CD4-positive, alpha-beta T cell (primary cell): Measurements from ENCODE around the gene PBX1. TPM values are rescaled to one million over a fixed set of nuclear protein-coding genes. Genes with fewer than 3 reads are reported as not detected.

Experiments
- ATAC-seq: fragments of 200-7000 bp; cut with Tn5 transposase; one replicate; pipeline ENCODE4 v1.10.0; 2022; ENCODE audit warnings: mild to moderate bottlenecking; ENCODE audit not compliant: poor library complexity
- CTCF ChIA-PET: fragments of 350-600 bp; sonication (Branson Sonifier 250); formaldehyde crosslinking; loops from one replicate; lab custom pipeline; 2021; ENCODE audit warnings: antibody characterized with exemption, inconsistent platforms; lab: Charles Lee
- POLR2A ChIA-PET: fragments of 350-600 bp; sonication (Branson Sonifier 250); formaldehyde crosslinking; loops from one replicate; lab custom pipeline; 2021; ENCODE audit warnings: antibody characterized with exemption, inconsistent platforms; lab: Charles Lee
- DNase-seq, 14 experiments: peaks; one replicate each; pipeline ENCODE4 v3.0.0-alpha.2; 2013 to 2020; ENCODE audit warnings: mixed read lengths in 2 of 14
- H3K27ac ChIP-seq, 2 donors: one replicate each; pipeline versions ENCODE4 v1.5.1 to v1.7.0; 2013; ENCODE audit warnings: low read length in 2 of 2, low read depth in 1 of 2, mild to moderate bottlenecking in 1 of 2
- H3K27me3 ChIP-seq, 2 experiments: 1 replicate in 1 of 2; 2 replicates in 1 of 2; pipeline versions ENCODE4 v1.6.1 to v1.7.0; 2013; ENCODE audit warnings: low read length in 2 of 2, control low read depth in 1 of 2, mild to moderate bottlenecking in 1 of 2, moderate library complexity in 1 of 2; ENCODE audit not compliant: insufficient read depth in 2 of 2, control insufficient read depth in 1 of 2
- H3K36me3 ChIP-seq: one replicate; pipeline ENCODE4 v1.6.1; 2013; ENCODE audit warnings: low read length, control low read depth; ENCODE audit not compliant: insufficient read depth
- H3K4me1 ChIP-seq: one replicate; pipeline ENCODE4 v1.6.1; 2013; ENCODE audit warnings: low read length, control low read depth; ENCODE audit not compliant: insufficient read depth
- H3K4me3 ChIP-seq: one replicate; pipeline ENCODE4 v1.5.1; 2013; ENCODE audit warnings: mild to moderate bottlenecking, low read length, moderate library complexity
- H3K9me3 ChIP-seq, 2 experiments: 1 replicate in 1 of 2; 2 replicates in 1 of 2; pipeline versions ENCODE4 v1.6.1 to v1.7.0; 2013; ENCODE audit warnings: low read length in 2 of 2, mild to moderate bottlenecking in 2 of 2, control low read depth in 1 of 2, moderate library complexity in 1 of 2; ENCODE audit not compliant: control insufficient read depth in 1 of 2, insufficient read depth in 1 of 2
- H3K27ac Mint-ChIP-seq: one replicate; pipeline ENCODE4 v1.8.0; 2020; ENCODE audit warnings: mixed read lengths
- H3K27me3 Mint-ChIP-seq: one replicate; pipeline ENCODE4 v1.8.0; 2021; ENCODE audit warnings: mixed read lengths
- H3K36me3 Mint-ChIP-seq: one replicate; pipeline ENCODE4 v1.8.0; 2021; ENCODE audit warnings: low read depth, mixed read lengths
- H3K4me1 Mint-ChIP-seq: one replicate; pipeline ENCODE4 v1.8.0; 2021; ENCODE audit warnings: low read depth, mixed read lengths
- H3K4me3 Mint-ChIP-seq: one replicate; pipeline ENCODE4 v1.8.0; 2020; ENCODE audit warnings: mild to moderate bottlenecking, mixed read lengths
- H3K9me3 Mint-ChIP-seq: one replicate; pipeline ENCODE4 v1.8.0; 2020; ENCODE audit warnings: mixed read lengths
- CTCF ChIP-seq: fragments of 200-600 bp; IDR thresholded peaks from one replicate; pipeline ENCODE4 v1.8.0; 2022; ENCODE audit warnings: antibody characterized with exemption, mild to moderate bottlenecking
- intact Hi-C, 2 experiments: fragments of 100-400 bp; cut with DNase I in 1 of 2; cut with micrococcal nuclease in 1 of 2; formaldehyde crosslinking; loops; one replicate each; pipeline versions ENCODE4 v1.15.1 to v1.9.0; 2023 to 2025; cut with DNase I, micrococcal nuclease
- total RNA-seq, 174 experiments: library from RNA in 2 of 174; stranded (reverse) in 2 of 174; gene quantifications; one replicate each; pipeline ENCODE4 v1.2.3 and lab custom pipeline; 2021 to 2026

Gene PBX1
- total RNA-seq, 2 experiments from 2014 or later, result 0.64 to 0.96 TPM

GRCh38 chr1:164701189-164701761 lies 142.3 kb downstream of the PBX1 start:
- POLR2A ChIA-PET, result no interaction called here
- H3K4me1 Mint-ChIP-seq, result no peaks in the 10 kb centered on the region
- Histone ChIP-seq H3K27ac (no peak overlapping the region), H3K9me3 (no peaks in the 10 kb centered on the region), H3K4me3 (no peak overlapping the region), H3K27me3 (no peaks in the 10 kb centered on the region), H3K36me3 (no peaks in the 10 kb centered on the region), H3K4me1 (no peaks in the 10 kb centered on the region)
- H3K4me3 Mint-ChIP-seq, result no peak overlapping the region
- H3K9me3 Mint-ChIP-seq, result no peaks in the 10 kb centered on the region
- TF ChIP-seq CTCF, result no peak
- H3K27ac Mint-ChIP-seq, result no peak overlapping the region
- no peaks in the 10 kb centered on the region for H3K27me3 Mint-ChIP-seq
- intact Hi-C loops, result no loop called here
- CTCF ChIA-PET, result no interaction called here
- H3K36me3 Mint-ChIP-seq, result no peaks in the 10 kb centered on the region
- no peak for DNase-seq
- no peak for ATAC-seq

GRCh38 chr1:164702216-164702615 lies 143.2 kb downstream of the PBX1 start:
- intact Hi-C loops, result no loop called here
- no peaks in the 10 kb centered on the region for H3K4me1 Mint-ChIP-seq

GRCh38 chr1:164702664-164703063 lies 143.7 kb downstream of the PBX1 start:
- Histone ChIP-seq H3K36me3 (no peaks in the 10 kb centered on the region), H3K4me3 (no peak overlapping the region), H3K9me3 (no peaks in the 10 kb centered on the region), H3K27me3 (no peaks in the 10 kb centered on the region), H3K27ac (no peak overlapping the region), H3K4me1 (no peaks in the 10 kb centered on the region)
- Mint-ChIP-seq H3K4me1 (no peaks in the 10 kb centered on the region), H3K27ac (no peak overlapping the region), H3K36me3 (no peaks in the 10 kb centered on the region), H3K27me3 (no peaks in the 10 kb centered on the region), H3K4me3 (no peak overlapping the region), H3K9me3 (no peaks in the 10 kb centered on the region)
- ATAC-seq, result no peak
- POLR2A ChIA-PET, result no interaction called here
- intact Hi-C loops, result no loop called here
- CTCF ChIA-PET, result interaction anchor here (1.3 kb wide), 1 partner anchor 15 kb away, joined by 3 read pairs; no protein-coding TSS in a partner anchor
- TF ChIP-seq CTCF, result no peak
- DNase-seq, result no peak

More at GRCh38 chr1:164702216-164702615, 143.2 kb downstream of the PBX1 start:
- Mint-ChIP-seq H3K4me3 (no peak overlapping the region), H3K36me3 (no peaks in the 10 kb centered on the region), H3K27me3 (no peaks in the 10 kb centered on the region), H3K27ac (no peak overlapping the region), H3K9me3 (no peaks in the 10 kb centered on the region)
- no peak for ATAC-seq
- CTCF ChIA-PET, result no interaction called here
- H3K27ac ChIP-seq, result no peak overlapping the region
- H3K27me3 ChIP-seq, result no peaks in the 10 kb centered on the region
- TF ChIP-seq CTCF, result no peak
- H3K9me3 ChIP-seq, result no peaks in the 10 kb centered on the region
- no peaks in the 10 kb centered on the region for H3K4me1 ChIP-seq
- H3K4me3 ChIP-seq, result no peak overlapping the region
- POLR2A ChIA-PET, result no interaction called here
- H3K36me3 ChIP-seq, result no peaks in the 10 kb centered on the region
- no peak for DNase-seq
